HG02678 (cell line): ENCODE results near the gene TMC4.
"Not testable (repeated sequence)": the region's sequence is repeated elsewhere in the genome, so short reads cannot be mapped to it uniquely, and the experiment has no call there.

Experiments used
- ATAC-seq: cut with Tn5 transposase; IDR thresholded peaks from one replicate; pipeline ENCODE4 v1.9.1; 2021; ENCODE audit warnings: mild to moderate bottlenecking, moderate library complexity; ENCODE audit not compliant: unreplicated experiment

Gene TMC4

GRCh38 chr19:54204767-54205468 is 32.0 kb upstream of the TMC4 start:
- no peak for ATAC-seq

- no peak for ATAC-seq
Measured at GRCh38 chr19:54203151-54203611, 30.2 kb upstream of the TMC4 start.

GRCh38 chr19:54201980-54202379 is 29.0 kb upstream of the TMC4 start:
- no peak for ATAC-seq

- ATAC-seq, result no peak
Measured at GRCh38 chr19:54201172-54201701, 28.3 kb upstream of the TMC4 start.

- no peak for ATAC-seq
Measured at GRCh38 chr19:54199401-54199800, 26.4 kb upstream of the TMC4 start.

GRCh38 chr19:54197121-54197520 is 24.2 kb upstream of the TMC4 start:
- no peak for ATAC-seq

- ATAC-seq, result no peak
Measured at GRCh38 chr19:54196536-54196935, 23.6 kb upstream of the TMC4 start.

GRCh38 chr19:54194463-54194862 is 21.5 kb upstream of the TMC4 start:
- not testable (repeated sequence) for ATAC-seq

- no peak for ATAC-seq
Measured at GRCh38 chr19:54193011-54193410, 20.1 kb upstream of the TMC4 start.

GRCh38 chr19:54191811-54192453 is 19.0 kb upstream of the TMC4 start:
- no peak for ATAC-seq

- peak; percentile 28 for ATAC-seq
Measured at GRCh38 chr19:54191011-54191810, 18.3 kb upstream of the TMC4 start, which contains the start of gene TSEN34. TSEN34 (plus strand) TSS chr19:54191308; CDS start chr19:54191365, 57 bp downstream.

GRCh38 chr19:54190503-54191010 is 17.6 kb upstream of the TMC4 start:
- peak; percentile 47 for ATAC-seq

- ATAC-seq, result peak; percentile 43
Measured at GRCh38 chr19:54189735-54190502, 17.0 kb upstream of the TMC4 start.

- peak; percentile 19 for ATAC-seq
Measured at GRCh38 chr19:54189145-54189734, 16.3 kb upstream of the TMC4 start, which contains the start of gene MBOAT7. MBOAT7 (minus strand) TSS chr19:54189580; CDS start chr19:54188508, 1,072 bp downstream.

GRCh38 chr19:54188215-54188871 is 15.4 kb upstream of the TMC4 start:
- ATAC-seq, result no peak

- no peak for ATAC-seq
Measured at GRCh38 chr19:54186934-54187381, 14.0 kb upstream of the TMC4 start.

- no peak for ATAC-seq
Measured at GRCh38 chr19:54186351-54186750, 13.4 kb upstream of the TMC4 start.

GRCh38 chr19:54183431-54183830 is 10.5 kb upstream of the TMC4 start:
- no peak for ATAC-seq

- not testable (repeated sequence) for ATAC-seq
Measured at GRCh38 chr19:54181894-54182293, 8.9 kb upstream of the TMC4 start.
